ENCODE data around the gene DCT. TPM values are rescaled to one million over a fixed set of nuclear protein-coding genes. Genes with fewer than 3 reads are reported as not detected.

The DCT gene
- total and polyA plus RNA-seq, 2 donors (not counting 3 experiments of a cell fraction or from before 2014, with no cell fraction given) = not detected

DNA sequence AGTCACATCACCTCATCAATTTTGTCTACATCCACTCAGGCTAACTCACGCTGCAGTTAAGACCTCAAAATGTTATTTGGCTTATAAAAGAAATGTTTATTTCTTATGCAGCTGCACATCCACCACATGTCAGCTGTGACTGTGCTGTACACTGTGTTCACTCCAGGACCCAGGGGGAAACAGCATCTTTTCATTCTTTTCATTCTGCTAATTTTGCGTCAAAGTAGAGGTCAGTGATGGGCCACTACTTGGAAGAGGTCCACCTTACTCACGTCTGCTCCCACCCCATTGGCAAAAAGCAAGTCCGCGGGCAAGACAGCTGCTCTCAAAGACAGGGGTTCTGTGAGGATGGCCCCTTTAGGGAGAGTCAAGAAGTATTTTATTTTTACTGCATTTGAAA, 4.5 kb upstream of the DCT start:
- Histone ChIP-seq H3K36me3 (ENCODE audit: control insufficient read depth in 2 of 2, extremely low read depth in 1 of 2, insufficient read depth in 2 of 2, low read length in 2 of 2) (no peaks in the 10 kb centered on the region), H3K9me1 (replicated peaks; ENCODE audit: control insufficient read depth, extremely low read depth, insufficient read depth, low read length) (no peaks in the 10 kb centered on the region), H3K4me3 (replicated peaks in 1 of 3; ENCODE audit: insufficient read depth in 1 of 3, low read depth in 1 of 3, low read length in 3 of 3) (no peak overlapping the region), H4K20me1 (replicated peaks; ENCODE audit: control insufficient read depth, extremely low read depth, insufficient read depth, low read length) (no peaks in the 10 kb centered on the region), H3K9me3 (replicated peaks; ENCODE audit: control insufficient read depth, insufficient read depth, low read length) (no peaks in the 10 kb centered on the region), H3K27me3 (ENCODE audit: control insufficient read depth in 2 of 2, insufficient read depth in 2 of 2, low read length in 2 of 2) (peaks cover 0 to 3% of the 10 kb centered on the region in 2 experiments), H3K4me2 (ENCODE audit: insufficient read depth, low read length) (no peak overlapping the region), H3K9ac (replicated peaks; ENCODE audit: extremely low read depth, insufficient read depth, low read length) (no peak overlapping the region), H3K79me2 (ENCODE audit: control insufficient read depth, insufficient read depth, low read length) (no peaks in the 10 kb centered on the region), H2AFZ (ENCODE audit: low read depth, low read length) (no peak overlapping the region), H3K27ac (ENCODE audit: insufficient read depth, low read depth, low read length) (no peak overlapping the region), H3K4me1 (ENCODE audit: control insufficient read depth, extremely low read depth, insufficient read depth, low read length) (no peaks in the 10 kb centered on the region)
- intact Hi-C loops (cut with micrococcal nuclease) = no loop called here
- dilution Hi-C loops (cut with MboI; ENCODE audit: extremely low pct_ligation_motif_present, low sequenced_read_pairs) = no loop called here
- no peak for TF ChIP-seq POLR2AphosphoS5 (IDR thresholded peaks at IDR 0.05; ENCODE audit: insufficient read depth, low read depth, low read length)
- no peak for FAIRE-seq
- ChIA-PET POLR2A (no interaction called here), CTCF (no interaction called here)
- no peak for DNase-seq (ENCODE audit: low read depth, low spot score)
- no TSS peak for BruUV-seq (replicated peaks)

DNA sequence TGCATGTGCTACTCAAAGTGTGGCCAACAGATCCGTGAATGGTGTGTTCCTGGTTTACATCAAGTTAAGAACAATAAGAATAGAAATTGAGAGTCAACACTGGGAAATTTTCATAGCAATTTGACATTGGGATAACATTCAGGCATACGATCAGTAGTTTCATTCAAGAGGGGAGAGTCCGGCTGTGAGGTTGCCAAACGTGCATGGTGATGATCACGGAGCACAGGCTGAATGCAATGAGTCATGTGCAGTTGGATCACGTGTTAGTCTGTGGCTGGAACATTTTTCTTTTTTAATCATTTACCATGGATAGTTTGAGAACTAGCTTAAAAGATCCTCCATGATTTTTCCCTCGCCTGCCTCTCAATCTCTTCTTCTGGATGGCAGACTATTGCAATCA, 2.5 kb upstream of the DCT start:
- no peak for DNase-seq (ENCODE audit: low read depth, low spot score)
- TF ChIP-seq POLR2AphosphoS5 (IDR thresholded peaks at IDR 0.05; ENCODE audit: insufficient read depth, low read depth, low read length) = no peak
- no peak for TF ChIP-seq JUN (IDR thresholded peaks at IDR 0.05; ENCODE audit: borderline replicate concordance, insufficient read depth, insufficient read length, low read depth)
- no peak for TF ChIP-seq FOS (IDR thresholded peaks at IDR 0.05; ENCODE audit: borderline replicate concordance, insufficient read depth, low read length)
- TF ChIP-seq POLR2A (IDR thresholded peaks at IDR 0.05; ENCODE audit: low read depth, low read length) = no peak
- TF ChIP-seq, protein P1, sequence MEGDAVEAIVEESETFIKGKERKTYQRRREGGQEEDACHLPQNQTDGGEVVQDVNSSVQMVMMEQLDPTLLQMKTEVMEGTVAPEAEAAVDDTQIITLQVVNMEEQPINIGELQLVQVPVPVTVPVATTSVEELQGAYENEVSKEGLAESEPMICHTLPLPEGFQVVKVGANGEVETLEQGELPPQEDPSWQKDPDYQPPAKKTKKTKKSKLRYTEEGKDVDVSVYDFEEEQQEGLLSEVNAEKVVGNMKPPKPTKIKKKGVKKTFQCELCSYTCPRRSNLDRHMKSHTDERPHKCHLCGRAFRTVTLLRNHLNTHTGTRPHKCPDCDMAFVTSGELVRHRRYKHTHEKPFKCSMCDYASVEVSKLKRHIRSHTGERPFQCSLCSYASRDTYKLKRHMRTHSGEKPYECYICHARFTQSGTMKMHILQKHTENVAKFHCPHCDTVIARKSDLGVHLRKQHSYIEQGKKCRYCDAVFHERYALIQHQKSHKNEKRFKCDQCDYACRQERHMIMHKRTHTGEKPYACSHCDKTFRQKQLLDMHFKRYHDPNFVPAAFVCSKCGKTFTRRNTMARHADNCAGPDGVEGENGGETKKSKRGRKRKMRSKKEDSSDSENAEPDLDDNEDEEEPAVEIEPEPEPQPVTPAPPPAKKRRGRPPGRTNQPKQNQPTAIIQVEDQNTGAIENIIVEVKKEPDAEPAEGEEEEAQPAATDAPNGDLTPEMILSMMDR (IDR thresholded peaks at IDR 0.05; ENCODE audit: extremely low read depth in 1 of 2, insufficient read depth in 1 of 2, low read depth in 1 of 2, low read length in 2 of 2) = no peak
- no peak for TF ChIP-seq GATA2 (IDR thresholded peaks at IDR 0.05; ENCODE audit: insufficient read depth, insufficient read length, low read depth, low read length)
- H2AFZ ChIP-seq (ENCODE audit: low read depth, low read length) = no peak overlapping the region
- BruUV-seq (replicated peaks) = no TSS peak
- no peaks in the 10 kb centered on the region for H3K79me2 ChIP-seq (ENCODE audit: control insufficient read depth, insufficient read depth, low read length)
- H3K9ac ChIP-seq (replicated peaks; ENCODE audit: extremely low read depth, insufficient read depth, low read length) = no peak overlapping the region
- CTCF ChIA-PET = no interaction called here
- no peaks in the 10 kb centered on the region for H4K20me1 ChIP-seq (replicated peaks; ENCODE audit: control insufficient read depth, extremely low read depth, insufficient read depth, low read length)
- H3K27me3 ChIP-seq (ENCODE audit: control insufficient read depth in 2 of 2, insufficient read depth in 2 of 2, low read length in 2 of 2) = no peaks in the 10 kb centered on the region
- no peaks in the 10 kb centered on the region for H3K9me3 ChIP-seq (replicated peaks; ENCODE audit: control insufficient read depth, insufficient read depth, low read length)
- no peaks in the 10 kb centered on the region for H3K4me1 ChIP-seq (ENCODE audit: control insufficient read depth, extremely low read depth, insufficient read depth, low read length)
- H3K36me3 ChIP-seq (ENCODE audit: control insufficient read depth in 2 of 2, extremely low read depth in 1 of 2, insufficient read depth in 2 of 2, low read length in 2 of 2) = no peaks in the 10 kb centered on the region
- intact Hi-C loops (cut with micrococcal nuclease) (no loop called here), dilution Hi-C loops (cut with MboI; ENCODE audit: extremely low pct_ligation_motif_present, low sequenced_read_pairs) (no loop called here)
- no peak overlapping the region for H3K4me3 ChIP-seq (replicated peaks in 1 of 3; ENCODE audit: insufficient read depth in 1 of 3, low read depth in 1 of 3, low read length in 3 of 3)
- H3K4me2 ChIP-seq (ENCODE audit: insufficient read depth, low read length) = no peak overlapping the region
- FAIRE-seq = no peak
- POLR2A ChIA-PET = no interaction called here
- no peaks in the 10 kb centered on the region for H3K9me1 ChIP-seq (replicated peaks; ENCODE audit: control insufficient read depth, extremely low read depth, insufficient read depth, low read length)
- H3K27ac ChIP-seq (ENCODE audit: insufficient read depth, low read depth, low read length) = no peak overlapping the region

All from endothelial cell of umbilical vein (primary cell).